LNCAP (cell line): ENCODE data around the gene FRK.

Source experiments
- TF ChIP-seq, protein P1 (sequence below): fragments of 450-650 bp; IDR thresholded peaks from 2 replicates; pipeline ENCODE4 v1.5.1; 2017; ENCODE audit warnings: mild to moderate bottlenecking

The FRK gene

DNA sequence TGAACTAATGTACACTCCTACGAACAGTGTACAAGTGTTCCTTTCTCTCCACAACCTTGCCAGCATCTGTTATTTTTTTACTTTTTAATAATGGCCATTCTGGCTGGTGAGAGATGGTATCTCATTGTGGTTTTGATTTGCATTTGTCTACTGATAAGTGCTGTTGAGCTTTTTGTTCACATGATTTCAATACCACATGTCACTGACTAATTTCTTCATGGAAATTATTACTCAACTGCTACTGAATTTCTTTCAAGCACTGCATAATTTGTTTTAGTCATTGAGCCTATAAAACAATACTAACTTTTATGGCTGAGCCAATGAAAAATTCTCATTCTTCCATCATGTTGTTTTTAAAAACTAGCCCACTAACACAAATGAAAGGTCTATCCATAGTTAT is 115.4 kb downstream of the FRK start:
- TF ChIP-seq, protein P1, sequence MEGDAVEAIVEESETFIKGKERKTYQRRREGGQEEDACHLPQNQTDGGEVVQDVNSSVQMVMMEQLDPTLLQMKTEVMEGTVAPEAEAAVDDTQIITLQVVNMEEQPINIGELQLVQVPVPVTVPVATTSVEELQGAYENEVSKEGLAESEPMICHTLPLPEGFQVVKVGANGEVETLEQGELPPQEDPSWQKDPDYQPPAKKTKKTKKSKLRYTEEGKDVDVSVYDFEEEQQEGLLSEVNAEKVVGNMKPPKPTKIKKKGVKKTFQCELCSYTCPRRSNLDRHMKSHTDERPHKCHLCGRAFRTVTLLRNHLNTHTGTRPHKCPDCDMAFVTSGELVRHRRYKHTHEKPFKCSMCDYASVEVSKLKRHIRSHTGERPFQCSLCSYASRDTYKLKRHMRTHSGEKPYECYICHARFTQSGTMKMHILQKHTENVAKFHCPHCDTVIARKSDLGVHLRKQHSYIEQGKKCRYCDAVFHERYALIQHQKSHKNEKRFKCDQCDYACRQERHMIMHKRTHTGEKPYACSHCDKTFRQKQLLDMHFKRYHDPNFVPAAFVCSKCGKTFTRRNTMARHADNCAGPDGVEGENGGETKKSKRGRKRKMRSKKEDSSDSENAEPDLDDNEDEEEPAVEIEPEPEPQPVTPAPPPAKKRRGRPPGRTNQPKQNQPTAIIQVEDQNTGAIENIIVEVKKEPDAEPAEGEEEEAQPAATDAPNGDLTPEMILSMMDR: no peak

DNA sequence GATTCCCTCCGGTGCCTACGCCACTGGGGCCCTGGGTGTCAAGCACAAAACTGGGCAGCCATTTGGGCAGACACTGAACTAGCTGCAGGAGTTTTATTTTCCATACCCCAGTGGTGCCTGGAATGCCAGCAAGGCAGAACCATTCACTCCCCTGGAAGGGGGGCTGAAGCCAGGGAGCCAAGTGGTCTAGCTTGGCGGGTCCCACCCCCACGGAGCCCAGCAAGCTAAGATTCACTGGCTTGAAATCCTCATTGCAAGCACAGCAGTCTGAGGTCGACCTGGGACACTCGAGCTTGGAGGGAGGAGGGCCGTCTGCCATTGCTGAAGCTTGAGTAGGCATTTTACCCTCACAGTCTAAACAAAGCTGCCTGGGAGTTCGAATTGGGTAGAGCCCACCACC is 125.3 kb downstream of the FRK start:
- TF ChIP-seq, protein P1: no peak

GRCh38 chr6:115934829-115935228 is 125.9 kb downstream of the FRK start:
- TF ChIP-seq, protein P1: no peak

- TF ChIP-seq, protein P1: no peak
These were observed 126.5 kb downstream of the FRK start for GRCh38 chr6:115934145-115934544.

DNA sequence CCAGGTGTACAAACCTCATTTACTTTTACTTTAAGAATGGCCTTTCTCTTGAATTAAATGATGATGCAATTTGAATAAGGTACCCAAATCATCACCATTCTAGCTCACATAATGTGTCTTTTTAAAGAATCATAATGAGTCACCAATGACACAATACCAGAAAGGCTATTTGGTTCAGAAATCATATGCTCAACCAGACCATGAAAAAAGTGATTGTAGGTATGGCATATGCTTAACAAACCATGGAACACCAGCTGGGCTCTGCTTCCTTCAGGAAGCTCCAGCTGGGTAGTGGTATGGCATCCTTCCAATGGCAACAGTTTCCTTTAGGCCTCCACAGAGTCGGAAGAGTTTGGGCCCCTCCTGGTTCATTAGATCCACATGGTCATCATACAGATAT is 128.2 kb downstream of the FRK start:
- TF ChIP-seq, protein P1: no peak

DNA sequence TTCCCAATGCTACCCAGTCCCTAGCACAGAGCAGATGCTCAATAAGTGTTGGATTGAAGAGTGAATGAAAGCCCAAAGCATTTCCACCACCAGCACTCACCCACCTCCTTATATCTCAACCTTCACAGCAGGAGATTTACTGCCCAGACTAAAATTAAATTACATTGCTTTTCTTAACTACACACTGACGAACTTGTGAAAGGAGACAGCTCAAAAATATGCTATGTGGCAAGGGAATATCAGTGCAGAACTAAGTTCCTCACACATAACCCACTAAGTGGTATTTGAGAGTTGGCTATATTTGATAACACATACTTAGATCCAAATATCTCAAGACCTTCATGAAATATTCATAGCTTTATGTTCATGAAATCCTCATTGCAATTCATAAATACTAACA is 137.7 kb downstream of the FRK start:
- TF ChIP-seq, protein P1: no peak

GRCh38 chr6:115914098-115914497 is 146.6 kb downstream of the FRK start:
- TF ChIP-seq, protein P1: no peak

DNA sequence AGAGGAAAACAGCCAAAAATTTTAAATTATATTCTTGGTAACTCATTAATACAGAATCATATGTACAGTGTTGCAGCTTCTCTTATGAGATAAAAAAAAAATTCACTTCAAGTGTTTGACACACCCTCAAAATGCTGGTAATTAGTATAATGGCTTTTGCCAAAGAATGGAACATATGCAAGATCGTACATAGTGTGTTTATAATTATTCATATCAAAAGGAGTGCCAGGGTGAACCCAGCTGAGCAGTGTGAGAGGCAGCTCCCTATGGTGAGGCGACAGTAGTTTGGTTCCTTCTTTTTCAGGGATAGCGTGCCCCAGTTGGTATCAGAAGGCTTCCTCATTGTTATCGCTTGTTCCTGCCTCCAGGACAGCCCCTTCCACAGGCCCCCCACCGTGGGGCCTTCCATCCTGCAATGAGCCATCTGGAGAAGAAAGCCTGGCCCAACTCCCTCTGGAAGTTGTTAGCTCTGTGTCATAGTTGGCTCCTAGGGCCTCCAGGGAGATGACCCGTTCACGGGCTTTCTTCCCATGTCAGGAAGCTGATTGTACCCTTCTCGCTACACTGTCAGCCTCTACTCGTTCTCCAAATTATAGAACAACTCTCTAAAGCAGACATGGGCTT is 150.7 kb downstream of the FRK start:
- TF ChIP-seq, protein P1: no peak
